GM21515 (cell line): ENCODE measurements around the gene SLC30A10.
"Not testable (repeated sequence)": the region's sequence is repeated elsewhere in the genome, so short reads cannot be mapped to it uniquely, and the experiment has no call there.

Experiments used
- ATAC-seq: cut with Tn5 transposase; IDR thresholded peaks from one replicate; pipeline ENCODE4 v1.9.1; 2021; ENCODE audit not compliant: unreplicated experiment

The SLC30A10 gene

DNA sequence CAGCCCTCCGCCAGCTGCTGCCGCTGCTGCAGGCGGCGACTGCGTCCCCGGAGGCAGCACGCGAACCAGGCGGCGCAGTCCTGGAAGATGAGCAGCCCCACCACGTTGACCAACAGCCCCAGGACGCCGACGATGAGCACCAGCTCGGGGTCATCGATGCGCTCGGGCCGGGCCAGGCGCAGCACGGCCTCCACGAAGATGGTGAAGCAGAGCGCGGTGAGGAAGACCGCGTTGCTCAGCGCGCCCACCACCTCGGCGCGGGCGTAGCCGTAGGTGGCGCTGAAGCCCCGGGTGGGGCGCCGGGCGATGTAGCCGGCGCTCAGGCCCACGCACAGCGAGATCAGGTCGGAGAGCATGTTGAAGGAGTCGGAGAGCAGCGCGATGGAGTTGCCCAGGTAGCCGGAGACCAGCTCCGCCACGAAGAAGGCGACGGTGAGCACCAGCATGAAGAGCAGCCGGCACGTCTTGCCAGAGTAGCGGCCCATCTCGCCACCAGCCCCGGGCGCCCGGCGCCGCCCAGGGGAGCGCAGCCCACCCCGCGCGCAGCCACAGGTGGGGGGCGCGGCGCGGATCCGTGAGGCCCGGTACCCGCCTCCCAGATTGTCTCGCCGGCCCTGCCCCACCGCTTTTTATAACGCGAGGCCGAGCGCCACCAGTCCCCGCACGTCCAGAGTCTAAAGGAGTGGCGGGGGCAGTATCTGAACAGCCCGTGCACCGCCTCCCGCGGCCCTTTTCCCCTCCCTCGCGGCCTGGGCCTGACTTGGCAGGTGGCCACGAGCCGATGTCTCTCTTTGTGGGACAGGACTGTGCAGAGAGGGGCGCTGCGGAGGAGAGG, at the start of gene SLC30A10:
Gene SLC30A10, minus strand, starts transcription at position 602 of the 835 bp plus-strand sequence. Its CDS starts 117 bp downstream, at position 485.
- ATAC-seq: no peak

- ATAC-seq: no peak
These were observed 44.9 kb upstream of the SLC30A10 start for GRCh38 chr1:219973213-219973612.

DNA sequence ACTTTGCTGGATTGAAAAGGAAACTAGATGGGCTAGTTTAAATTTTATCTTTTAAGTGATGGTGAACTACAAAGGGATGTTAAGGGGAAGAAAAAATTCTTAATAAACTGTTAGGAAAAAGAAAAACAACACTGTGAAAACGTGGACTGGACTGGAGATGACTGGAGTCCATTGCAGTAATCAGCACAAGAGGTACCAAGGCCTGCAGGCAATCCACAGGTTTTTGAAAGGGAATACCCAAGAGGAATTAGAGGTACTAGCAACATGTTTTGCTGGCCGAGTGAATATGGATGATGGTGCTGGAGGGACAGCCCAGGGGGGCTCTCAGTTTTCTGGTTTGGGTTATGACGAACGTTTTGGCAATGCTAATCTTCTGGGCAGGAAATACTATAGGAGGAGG, 39.0 kb upstream of the SLC30A10 start:
- no peak for ATAC-seq

DNA sequence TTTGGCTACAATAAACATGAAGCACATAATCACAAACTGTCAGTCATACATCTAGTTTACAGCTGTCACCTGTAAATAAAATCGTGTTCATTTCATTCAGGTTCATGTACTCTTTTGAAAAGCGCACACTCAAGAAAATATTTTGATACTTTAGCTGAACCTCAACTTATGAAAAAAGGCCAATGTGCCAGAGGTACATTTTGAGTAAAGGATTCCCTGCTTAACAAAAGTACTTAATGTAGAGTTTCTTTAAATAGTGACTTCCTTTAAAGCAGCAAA, 37.7 kb upstream of the SLC30A10 start:
- ATAC-seq: no peak

- no peak for ATAC-seq
These were observed 37.1 kb upstream of the SLC30A10 start for GRCh38 chr1:219965285-219966070.

DNA sequence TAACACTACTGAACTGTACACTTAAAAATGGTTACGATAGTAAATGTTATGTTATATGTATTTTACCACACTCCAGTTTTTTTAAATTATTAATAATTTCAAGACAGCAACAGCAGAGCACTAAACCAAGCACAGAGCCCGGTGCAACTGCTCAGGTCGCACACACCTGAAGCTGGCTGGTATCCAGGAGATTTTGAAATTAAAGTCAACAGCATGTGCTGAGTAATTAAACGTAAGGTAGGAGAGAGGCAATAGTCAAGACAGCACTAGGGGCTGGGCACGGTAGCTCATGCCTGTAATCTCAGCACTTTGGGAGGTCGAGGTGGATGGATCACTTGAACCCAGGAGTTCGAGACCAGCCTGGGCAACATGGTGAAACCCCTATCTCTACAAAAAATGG, 35.1 kb upstream of the SLC30A10 start:
- no peak for ATAC-seq

DNA sequence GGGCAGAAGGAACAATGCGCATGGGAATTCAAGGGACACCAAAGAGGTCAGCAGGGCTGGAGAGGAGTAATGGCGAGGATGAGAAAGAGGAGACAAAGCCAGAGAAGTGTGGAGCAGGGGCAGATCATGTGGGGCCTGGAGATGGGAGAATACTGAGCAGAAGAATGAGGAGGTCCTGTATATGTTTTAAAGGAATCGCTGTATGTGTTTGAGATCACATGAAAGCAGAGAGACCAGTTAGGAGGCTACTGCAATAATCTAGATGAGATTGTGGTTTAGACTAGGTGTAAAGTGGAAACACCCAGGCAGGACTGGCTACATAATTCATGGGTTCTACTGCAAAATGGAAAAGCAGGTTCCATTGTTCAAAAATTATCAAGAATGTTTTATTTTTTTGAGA, 33.3 kb upstream of the SLC30A10 start:
- no peak for ATAC-seq

GRCh38 chr1:219959540-219960203, 31.3 kb upstream of the SLC30A10 start:
- ATAC-seq: no peak

DNA sequence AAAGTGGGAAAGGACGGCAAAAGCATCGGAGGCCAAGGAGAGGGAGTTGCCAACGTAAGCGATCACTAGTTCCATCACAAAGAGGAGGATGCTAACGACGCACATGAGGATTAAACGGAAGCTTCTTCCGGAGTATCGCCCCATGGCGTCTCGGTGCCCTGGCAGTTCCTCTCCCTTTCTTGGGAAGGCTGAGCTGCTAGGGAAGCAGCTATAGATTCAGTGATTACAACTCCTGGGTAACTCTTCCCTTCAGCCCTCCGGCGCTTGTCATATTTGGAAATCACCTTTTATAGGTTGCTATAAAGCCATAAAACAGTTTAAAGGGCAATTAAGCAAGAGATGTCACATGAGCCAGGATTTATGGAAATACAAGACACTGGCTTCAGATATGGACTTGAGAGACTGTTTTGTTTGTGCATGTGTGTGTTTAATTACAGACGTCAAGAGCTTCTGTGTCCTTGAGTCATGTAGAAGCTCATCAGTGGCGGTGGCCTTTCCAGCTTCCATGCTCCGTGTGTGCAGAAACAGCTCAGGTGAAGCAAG, 30.6 kb upstream of the SLC30A10 start:
- ATAC-seq: no peak

- no peak for ATAC-seq
These were observed 26.5 kb upstream of the SLC30A10 start for GRCh38 chr1:219954736-219955421.

- ATAC-seq: no peak
These were observed 25.7 kb upstream of the SLC30A10 start for GRCh38 chr1:219954052-219954451.

GRCh38 chr1:219952361-219952760, 24.0 kb upstream of the SLC30A10 start:
- ATAC-seq: no peak

DNA sequence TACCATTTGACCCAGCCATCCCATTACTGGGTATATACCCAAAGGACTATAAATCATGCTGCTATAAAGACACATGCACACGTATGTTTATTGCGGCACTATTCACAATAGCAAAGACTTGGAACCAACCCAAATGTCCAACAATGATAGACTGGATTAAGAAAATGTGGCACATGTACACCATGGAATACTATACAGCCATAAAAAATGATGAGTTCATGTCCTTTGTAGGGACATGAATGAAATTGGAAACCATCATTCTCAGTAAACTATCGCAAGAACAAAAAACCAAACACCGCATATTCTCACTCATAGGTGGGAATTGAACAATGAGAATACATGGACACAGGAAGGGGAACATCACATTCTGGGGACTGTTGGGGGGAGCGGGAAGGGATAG, 20.9 kb upstream of the SLC30A10 start:
- ATAC-seq: not testable (repeated sequence)

- not testable (repeated sequence) for ATAC-seq
These were observed 20.4 kb upstream of the SLC30A10 start for GRCh38 chr1:219948766-219949165.

DNA sequence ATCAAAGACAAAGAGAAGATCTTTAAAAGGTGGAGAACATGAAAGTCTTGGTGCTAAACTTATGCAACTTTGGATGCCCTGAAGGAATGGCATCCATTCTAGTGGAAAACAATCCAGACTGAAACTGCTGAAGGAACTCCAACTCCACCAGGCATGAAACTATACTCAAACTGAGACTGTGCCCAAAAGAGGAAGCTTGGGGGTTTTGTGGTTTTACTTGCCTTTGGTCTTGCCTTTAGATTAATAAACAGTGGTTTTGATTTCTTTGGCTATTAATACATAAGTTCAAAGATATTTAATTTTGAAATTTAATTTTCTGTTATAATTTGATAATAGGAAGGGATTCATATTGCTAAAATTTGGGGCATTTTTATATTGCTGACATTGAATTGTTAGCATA, 17.4 kb upstream of the SLC30A10 start:
- no peak for ATAC-seq

DNA sequence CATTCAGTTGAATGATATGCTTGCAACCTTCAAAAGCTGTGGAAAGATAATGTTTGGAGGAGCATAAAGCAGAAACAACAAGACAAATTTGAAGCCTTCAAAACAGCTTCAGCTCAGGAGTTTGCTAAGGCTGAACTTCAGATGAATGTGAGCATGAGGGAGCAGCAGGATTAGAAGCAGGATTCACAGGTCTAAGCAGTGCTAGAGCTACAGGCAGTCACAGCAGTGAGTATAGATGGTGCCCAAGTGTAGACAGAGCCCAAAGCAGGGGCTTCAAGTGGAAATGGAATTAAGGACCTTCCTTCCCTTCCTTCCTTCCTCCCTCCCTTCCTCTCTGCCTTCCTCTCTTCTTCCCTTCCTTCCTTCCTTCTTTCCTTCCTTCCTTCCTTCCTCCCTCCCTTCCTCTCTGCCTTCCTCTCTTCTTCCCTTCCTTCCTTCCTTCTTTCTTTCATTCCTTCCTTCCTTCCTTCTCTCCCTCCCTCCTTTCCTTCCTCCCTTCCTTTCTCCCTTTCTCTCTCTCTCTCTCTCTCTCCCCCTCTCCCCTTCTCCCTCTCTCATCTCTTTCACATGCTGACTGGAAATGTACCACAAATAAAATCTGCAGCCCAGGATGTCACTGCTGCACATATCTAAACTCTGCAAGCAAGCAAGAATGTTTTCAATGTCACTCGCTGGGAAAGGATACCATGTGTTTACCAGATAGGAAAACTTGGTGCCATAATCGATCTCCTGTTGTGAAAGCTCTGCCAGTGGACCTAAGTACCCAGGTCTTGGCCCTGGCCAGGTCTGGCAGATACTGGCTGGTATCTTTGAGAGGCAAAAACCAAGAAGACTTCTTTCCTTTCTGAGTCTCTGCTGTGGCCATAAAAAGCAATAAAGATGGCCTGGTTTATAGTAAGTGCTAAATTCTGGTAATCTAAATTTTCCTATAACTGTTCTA, 13.1 kb upstream of the SLC30A10 start:
- no peak for ATAC-seq

DNA sequence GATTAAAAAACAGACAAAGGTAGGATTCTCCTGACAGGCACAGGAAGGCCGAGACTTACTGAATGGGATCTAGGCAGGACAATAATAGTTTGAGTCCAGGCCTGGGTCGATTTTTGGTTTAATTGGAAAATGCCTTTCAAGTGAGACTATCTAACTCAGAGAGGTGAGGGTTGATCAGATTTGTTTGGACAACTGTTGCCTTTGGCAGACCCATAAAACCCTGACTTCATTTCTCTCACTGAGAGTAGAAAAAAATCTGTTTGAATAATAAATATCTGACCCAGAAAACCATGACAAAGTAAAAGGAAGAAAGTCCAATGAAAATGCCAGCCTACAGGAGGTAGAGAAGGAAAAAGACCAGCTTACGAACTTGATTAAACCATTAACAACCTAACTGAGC, 12.3 kb upstream of the SLC30A10 start:
- ATAC-seq: no peak

DNA sequence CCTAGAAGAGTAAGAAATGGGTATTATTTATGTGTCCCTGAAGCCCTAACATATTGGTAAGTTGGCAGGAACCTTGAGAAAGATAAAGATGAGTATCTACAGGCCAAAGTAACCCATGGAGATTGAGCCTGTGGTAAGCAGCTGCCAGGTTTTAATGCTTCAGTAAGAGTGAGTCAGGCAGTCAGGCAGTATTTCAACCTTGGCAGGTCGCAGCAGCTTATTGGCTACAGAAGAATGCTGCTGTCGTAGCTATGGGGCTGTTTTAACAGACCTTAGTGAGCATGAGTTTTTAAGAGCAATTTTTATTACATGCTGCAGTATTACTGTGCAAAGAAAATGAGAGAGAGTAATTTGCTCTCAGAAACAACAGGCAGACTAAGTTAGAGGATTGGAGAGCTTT, 10.3 kb upstream of the SLC30A10 start:
- no peak for ATAC-seq

- not testable (repeated sequence) for ATAC-seq
These were observed 5.4 kb upstream of the SLC30A10 start for GRCh38 chr1:219933763-219934162.

GRCh38 chr1:219931033-219931432, 2.7 kb upstream of the SLC30A10 start:
- ATAC-seq: no peak
